ENCODE data around the gene PDK1.

DNA sequence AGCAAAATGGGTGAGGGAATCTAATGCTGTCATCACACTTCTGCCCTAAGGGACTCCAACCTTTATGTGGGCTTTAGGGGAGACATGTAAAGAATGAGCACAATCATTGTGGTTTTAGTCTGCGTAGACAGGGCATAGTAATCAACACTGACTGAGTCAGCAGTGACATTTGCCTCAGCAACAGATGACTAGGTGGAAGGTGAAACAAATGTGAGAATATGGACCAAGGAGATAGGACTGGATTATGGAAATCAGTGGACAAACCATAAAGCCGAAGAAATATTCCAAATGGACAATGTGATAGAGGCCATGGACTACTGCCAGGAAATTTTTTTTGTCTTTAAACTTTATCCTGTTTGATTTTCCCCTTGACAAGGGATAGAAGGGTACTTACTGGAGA, 83.9 kb downstream of the PDK1 start:
- no peak for TF ChIP-seq CTCF (IDR thresholded peaks at IDR 0.05)
- no peak for TF ChIP-seq POLR2A (IDR thresholded peaks at IDR 0.05)

All from heart left ventricle (tissue), 13 donors.